Smooth muscle cell (in vitro differentiated cells): ENCODE results near the gene ZKSCAN1. TPM values are rescaled to one million over a fixed set of nuclear protein-coding genes. Genes with fewer than 3 reads are reported as not detected.
A peak's percentile ranks its signal among the peaks of the same experiment; 100 is the strongest.

Source experiments
- DNase-seq: peaks from one replicate; lab custom pipeline; 2025; ENCODE audit not compliant: unreplicated experiment; lab: John Stamatoyannopoulos, UW
- H2AFZ ChIP-seq: fragments of 200-600 bp; sonication (generic); 2 replicates; pipeline ENCODE4 v1.6.0; 2016; ENCODE audit warnings: antibody characterized with exemption, low read depth, mild to moderate bottlenecking
- H3F3A ChIP-seq: fragments of 200-600 bp; sonication (generic); 2 replicates; pipeline ENCODE4 v1.6.0; 2017; ENCODE audit warnings: antibody characterized with exemption, low read depth
- H3K27ac ChIP-seq: fragments of 200-600 bp; sonication (generic); 2 replicates; pipeline ENCODE4 v1.5.1; 2016; ENCODE audit warnings: low read depth, mild to moderate bottlenecking
- H3K27me3 ChIP-seq: fragments of 200-600 bp; sonication (generic); 2 replicates; pipeline ENCODE4 v1.6.1; 2016; ENCODE audit warnings: low read depth, mild to moderate bottlenecking
- H3K36me3 ChIP-seq: fragments of 200-600 bp; sonication (generic); 2 replicates; pipeline ENCODE4 v1.5.1; 2016; ENCODE audit warnings: low read depth
- H3K4me1 ChIP-seq: fragments of 200-600 bp; sonication (generic); 2 replicates; pipeline ENCODE4 v1.5.1; 2016; ENCODE audit warnings: low read depth
- H3K4me2 ChIP-seq: fragments of 200-600 bp; sonication (generic); 2 replicates; pipeline ENCODE4 v1.6.0; 2016; ENCODE audit warnings: mild to moderate bottlenecking
- H3K4me3 ChIP-seq: fragments of 200-600 bp; sonication (generic); 2 replicates; pipeline ENCODE4 v1.5.1; 2016; ENCODE audit warnings: mild to moderate bottlenecking
- H3K79me2 ChIP-seq: fragments of 200-600 bp; sonication (generic); 2 replicates; pipeline ENCODE4 v1.6.0; 2016; ENCODE audit warnings: low read depth, mild to moderate bottlenecking
- H3K9ac ChIP-seq: fragments of 200-600 bp; sonication (generic); 2 replicates; pipeline ENCODE4 v1.6.0; 2016; ENCODE audit warnings: low read depth
- H3K9me3 ChIP-seq: fragments of 200-600 bp; sonication (generic); replicated peaks from 2 replicates; pipeline ENCODE4 v1.5.1; 2016; ENCODE audit warnings: low read depth
- H4K20me1 ChIP-seq: fragments of 200-600 bp; sonication (generic); 2 replicates; pipeline ENCODE4 v1.6.0; 2016; ENCODE audit warnings: low read depth
- CTCF ChIP-seq: fragments of 200-600 bp; sonication (generic); IDR thresholded peaks from 2 replicates; pipeline ENCODE4 v1.5.1; 2017; ENCODE audit warnings: borderline replicate concordance, mild to moderate bottlenecking, antibody characterized with exemption; ENCODE audit not compliant: insufficient read depth, poor library complexity, severe bottlenecking
- WGBS: methylation state at CpG from one replicate; pipeline ENCODE4 v1.1.7; 2016; ENCODE audit warnings: low lambda C conversion rate; 5-methylcytosine and 5-hydroxymethylcytosine counted together
- polyA plus RNA-seq: library from polyadenylated mRNA; unstranded; fragments of >200 nt; fragmentation: Nextera tagmentation; extraction: Ambion mirVana; gene quantifications from 2 replicates; pipeline ENCODE4 v1.2.1, GENCODE V29; 2016
- total RNA-seq: library from RNA; depleted of rRNA; stranded (reverse); fragments of >200 nt; gene quantifications from 2 replicates; pipeline ENCODE4 v1.2.3, GENCODE V29; 2014

Gene ZKSCAN1
- total and polyA plus RNA-seq, 2 experiments from 2014 or later: 26.0 to 43.9 TPM

DNA sequence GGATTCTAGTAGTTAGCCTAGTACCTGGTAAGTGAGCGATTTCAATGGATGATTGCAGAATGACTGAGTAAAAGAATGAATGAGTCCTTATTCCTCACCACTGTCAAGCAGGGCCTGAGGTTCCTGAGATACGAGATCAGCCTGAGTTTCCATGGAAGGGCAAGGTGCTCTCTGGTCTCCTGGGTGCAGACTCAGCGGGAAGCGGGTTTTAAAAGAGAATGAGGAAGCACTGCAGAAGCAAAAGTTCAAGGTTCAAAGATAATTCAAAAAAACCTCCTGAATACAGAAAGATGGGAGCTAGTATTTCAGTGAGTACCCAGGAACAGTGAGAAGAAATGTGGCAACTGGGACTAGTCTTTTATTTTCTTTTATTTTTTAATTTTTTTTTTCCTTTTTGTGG, 61.8 kb downstream of the ZKSCAN1 start:
- Histone ChIP-seq H3K4me1 (peaks cover 12% of the 10 kb centered on the region), H3K79me2 (peaks cover 72% of the 10 kb centered on the region), H3K4me3 (no peak overlapping the region), H3K9ac (no peak overlapping the region), H2AFZ (no peak overlapping the region), H4K20me1 (peaks cover 28% of the 10 kb centered on the region), H3K9me3 (peaks cover 9% of the 10 kb centered on the region), H3K27me3 (no peaks in the 10 kb centered on the region), H3F3A (no peaks in the 10 kb centered on the region), H3K27ac (no peak overlapping the region), H3K36me3 (peaks cover 45% of the 10 kb centered on the region), H3K4me2 (no peak overlapping the region)
- DNase-seq: no peak
- no peak for TF ChIP-seq CTCF
- 98% methylated on average over 4 of the region's 4 CpGs for WGBS

GRCh38 chr7:100079024-100079560, 63.7 kb downstream of the ZKSCAN1 start:
- Histone ChIP-seq H3K9me3 (no peaks in the 10 kb centered on the region), H3K36me3 (peaks cover 26% of the 10 kb centered on the region), H3K27ac (peak overlapping the region; percentile 93), H3K27me3 (no peaks in the 10 kb centered on the region), H3F3A (no peaks in the 10 kb centered on the region), H3K4me2 (peak overlapping the region; percentile 100), H2AFZ (no peak overlapping the region), H3K79me2 (peaks cover 72% of the 10 kb centered on the region), H3K4me1 (peaks cover 12% of the 10 kb centered on the region), H4K20me1 (peaks cover 28% of the 10 kb centered on the region), H3K9ac (no peak overlapping the region), H3K4me3 (no peak overlapping the region)
- DNase-seq: no peak
- 96% methylated on average over 7 of the region's 7 CpGs for WGBS
- no peak for TF ChIP-seq CTCF

DNA sequence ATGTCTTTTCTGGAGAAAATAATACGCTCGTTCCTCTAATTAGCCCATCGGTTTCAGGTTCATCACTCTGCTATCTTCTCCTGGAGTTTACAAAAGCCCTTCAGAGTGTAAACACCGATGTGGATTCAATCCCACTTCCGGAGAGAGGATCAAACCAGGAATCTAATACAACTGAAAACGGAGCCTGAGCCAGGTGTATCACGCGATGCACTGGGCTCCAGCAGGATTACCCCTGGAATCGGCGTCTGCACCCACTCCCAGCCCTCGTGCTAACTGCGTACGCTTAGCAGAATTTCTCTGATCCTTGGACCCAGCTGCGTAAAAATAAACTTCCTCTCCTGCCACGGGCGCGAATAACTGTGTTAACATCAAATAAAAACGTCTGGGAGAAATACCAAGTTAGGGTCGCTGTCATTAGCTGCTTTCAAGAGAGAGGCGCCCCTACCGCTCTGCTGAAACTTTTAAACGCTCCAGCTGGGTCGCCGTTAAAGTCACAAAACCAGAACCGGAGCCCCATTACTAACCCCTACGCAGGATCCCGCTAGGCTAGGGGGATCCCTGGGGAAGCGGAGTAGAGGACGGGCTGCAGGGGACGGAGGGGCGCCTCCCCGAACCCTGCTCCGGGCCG, 65.6 kb downstream of the ZKSCAN1 start:
- Histone ChIP-seq H2AFZ (no peak overlapping the region), H3K4me1 (peaks cover 12% of the 10 kb centered on the region), H3K27me3 (no peaks in the 10 kb centered on the region), H3K27ac (peak overlapping the region; percentile 93), H3K9me3 (no peaks in the 10 kb centered on the region), H3K4me3 (peak overlapping the region; percentile 87), H3K4me2 (peak overlapping the region; percentile 100), H3K9ac (peak overlapping the region; percentile 97), H3K36me3 (peaks cover 11% of the 10 kb centered on the region), H3F3A (peaks cover 12% of the 10 kb centered on the region), H3K79me2 (peaks cover 55% of the 10 kb centered on the region), H4K20me1 (peaks cover 28% of the 10 kb centered on the region)
- WGBS: 3% methylated on average over 33 of the region's 34 CpGs
- TF ChIP-seq CTCF: no peak
- DNase-seq: no peak
